A549 (cell line): ENCODE results near the gene PDE7B. TPM values are rescaled to one million over a fixed set of nuclear protein-coding genes. Genes with fewer than 3 reads are reported as not detected.

Source experiments
- ATAC-seq, 2 experiments: fragments of 200-7000 bp in 1 of 2; fragments of >200 bp in 1 of 2; cut with Nextera tagmentation in 1 of 2; cut with Tn5 transposase in 1 of 2; 3 replicates each; pipeline versions ENCODE4 v1.8.0 to v1.9.1; 2018 to 2020; ENCODE audit warnings: mild to moderate bottlenecking in 1 of 2, moderate library complexity in 1 of 2
- CTCF ChIA-PET: fragments of 300-600 bp; sonication (Branson Sonifier 250); formaldehyde crosslinking; extraction: SDS; loops from one replicate; lab custom pipeline; 2021; ENCODE audit warnings: antibody characterized with exemption, inconsistent platforms; lab: Yijun Ruan, JAX
- POLR2A ChIA-PET: fragments of 350-600 bp; formaldehyde crosslinking; extraction: SDS; loops from one replicate; lab custom pipeline; 2021; ENCODE audit warnings: antibody characterized with exemption, inconsistent platforms; lab: Yijun Ruan, JAX
- DNase-seq, 2 experiments: peaks; one replicate each; pipeline versions ENCODE4 v3.0.0 to v3.0.0-alpha.2; 2011 to 2016; ENCODE audit warnings: low read depth in 1 of 2, low spot score in 1 of 2
- FAIRE-seq: peaks from 2 replicates; lab custom pipeline; 2011; peaks lifted over from hg19 to GRCh38; lab: Jason Lieb, UNC
- H3K27ac ChIP-seq, 2 experiments: fragments of >200 bp; sonication (Bioruptor Twin); formaldehyde crosslinking; 3 replicates each; pipeline ENCODE4 v1.5.1; 2016 to 2017
- H3K4me1 ChIP-seq: fragments of >200 bp; sonication (Bioruptor Twin); formaldehyde crosslinking; 3 replicates; pipeline ENCODE4 v1.6.1; 2016
- H3K4me2 ChIP-seq: fragments of >200 bp; sonication (Bioruptor Twin); formaldehyde crosslinking; 3 replicates; pipeline ENCODE4 v1.6.1; 2016
- H3K4me3 ChIP-seq: fragments of >200 bp; sonication (Bioruptor Twin); formaldehyde crosslinking; 3 replicates; pipeline ENCODE4 v1.5.1; 2016
- H3K9me3 ChIP-seq: fragments of >200 bp; sonication (Bioruptor Twin); formaldehyde crosslinking; 3 replicates; pipeline ENCODE4 v1.6.1; 2016
- CBX8 ChIP-seq: fragments of 200-600 bp; sonication (generic); IDR thresholded peaks from 2 replicates; pipeline ENCODE4 v1.6.1; 2016
- CHD2 ChIP-seq: fragments of 150-350 bp; IDR thresholded peaks from 2 replicates; pipeline ENCODE4 v1.6.1; 2014; ENCODE audit warnings: low read length; ENCODE audit not compliant: partially characterized antibody
- FOSB ChIP-seq: fragments of 250-450 bp; sonication (Bioruptor Pico); IDR thresholded peaks from 2 replicates; pipeline ENCODE4 v1.5.0; 2020; ENCODE audit warnings: mild to moderate bottlenecking, moderate library complexity
- HOXA7 ChIP-seq: fragments of 250-450 bp; sonication (Bioruptor Pico); IDR thresholded peaks from 2 replicates; pipeline ENCODE4 v1.5.0; 2020; ENCODE audit warnings: mild to moderate bottlenecking, moderate library complexity
- HOXB13 ChIP-seq: fragments of 250-450 bp; sonication (Bioruptor Pico); IDR thresholded peaks from 2 replicates; pipeline ENCODE4 v1.5.0; 2020; ENCODE audit warnings: low read depth, mild to moderate bottlenecking, moderate library complexity
- KDM1A ChIP-seq: fragments of 200-600 bp; sonication (generic); IDR thresholded peaks from 2 replicates; pipeline ENCODE4 v1.6.1; 2016; ENCODE audit warnings: low read depth, mild to moderate bottlenecking
- POLR2A ChIP-seq: IDR thresholded peaks from 2 replicates; pipeline ENCODE4 v1.6.1; 2012; ENCODE audit warnings: mild to moderate bottlenecking, low read length
- POLR2AphosphoS2 ChIP-seq: conservative IDR thresholded peaks from 2 replicates; pipeline ENCODE4 v1.6.1; 2012; ENCODE audit warnings: low read length, improper control_type of control experiment, inconsistent platforms
- RNF2 ChIP-seq: fragments of 200-600 bp; sonication (generic); IDR thresholded peaks from 2 replicates; pipeline ENCODE4 v1.6.1; 2016; ENCODE audit warnings: low read depth, mild to moderate bottlenecking, antibody characterized with exemption, moderate library complexity, borderline replicate concordance
- SREBF2 ChIP-seq: fragments of 450-650 bp; IDR thresholded peaks from 2 replicates; pipeline ENCODE4 v1.6.1; 2014; ENCODE audit warnings: mild to moderate bottlenecking, moderate library complexity
- ZC3H11A ChIP-seq: fragments of 450-650 bp; IDR thresholded peaks from 2 replicates; pipeline ENCODE4 v1.6.1; 2014; ENCODE audit warnings: antibody characterized with exemption, mild to moderate bottlenecking
- ZNF302 ChIP-seq: fragments of 250-450 bp; sonication (Bioruptor Pico); IDR thresholded peaks from 2 replicates; pipeline ENCODE4 v1.9.0; 2021; ENCODE audit warnings: inconsistent platforms, mild to moderate bottlenecking, moderate library complexity
- WGBS: methylation state at CpG from one replicate; pipeline ENCODE4 v1.1.6; 2017; ENCODE audit errors: missing lambda C conversion rate; 5-methylcytosine and 5-hydroxymethylcytosine counted together
- polyA plus RNA-seq, 4 experiments: library from polyadenylated mRNA; depleted of rRNA in 3 of 4; stranded (reverse); fragments of >200 nt; fragmentation: RNase III in 1 of 4; extraction: RNeasy Plus Mini Kit Qiagen cat#74134 plus additional on column Dnase treatment in 1 of 4; gene quantifications; 2 replicates in 3 of 4; 3 replicates in 1 of 4; pipeline ENCODE4 v1.2.3, GENCODE V29; 2011 to 2017
- TF ChIP-seq, protein P1 (sequence below): IDR thresholded peaks from 2 replicates; pipeline ENCODE4 v1.6.1; 2012
- TF ChIP-seq, protein P2 (sequence below): fragments of >200 bp; sonication (Bioruptor Twin); formaldehyde crosslinking; IDR thresholded peaks from 3 replicates; pipeline ENCODE4 v1.6.1; 2016
- TF ChIP-seq, protein P3 (sequence below): fragments of 250-450 bp; sonication (Bioruptor Pico); IDR thresholded peaks from 2 replicates; pipeline ENCODE4 v1.5.0; 2021; ENCODE audit warnings: mild to moderate bottlenecking, moderate library complexity, borderline replicate concordance
- TF ChIP-seq, protein P4 (sequence below): fragments of >200 bp; sonication (Bioruptor Twin); formaldehyde crosslinking; IDR thresholded peaks from 3 replicates; pipeline ENCODE4 v1.5.1; 2016
- TF ChIP-seq, protein P5 (sequence below): fragments of >200 bp; sonication (Bioruptor Twin); formaldehyde crosslinking; IDR thresholded peaks from 2 replicates; pipeline ENCODE4 v1.6.1; 2016

The PDE7B gene
- polyA plus RNA-seq, 2 of the 4 experiments (the other 2 are of a cell fraction) = 6.6 to 13.8 TPM

DNA sequence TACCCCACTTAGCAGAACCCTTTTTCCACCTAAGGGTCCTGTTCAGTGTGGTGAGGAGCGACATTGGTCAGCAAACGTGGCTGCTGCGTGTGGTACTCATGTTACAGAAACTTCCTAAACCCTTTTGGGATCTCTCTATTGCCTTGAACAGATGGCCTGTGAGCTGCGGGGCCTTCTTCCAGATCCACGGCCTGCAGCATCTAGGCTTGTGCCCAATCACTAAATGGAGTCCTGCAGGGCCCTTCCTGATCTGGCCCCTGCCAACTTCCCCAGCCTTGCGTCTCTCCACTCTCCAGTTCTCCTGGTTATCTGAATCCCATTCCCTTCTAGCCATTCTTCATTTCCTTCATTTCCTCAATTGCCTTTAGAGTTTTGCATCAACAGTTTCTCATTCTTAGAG, 85.6 kb downstream of the PDE7B start:
- Histone ChIP-seq H3K4me1 (peaks cover 70% of the 10 kb centered on the region), H3K27ac (peak overlapping the region; percentile 92 to 96), H3K4me3 (no peak overlapping the region), H3K4me2 (peak overlapping the region; percentile 63), H3K9me3 (no peaks in the 10 kb centered on the region)
- DNase-seq = no peak
- ATAC-seq = no peak; a peak in 1 of 6 replicates
- 92% methylated on average over 6 of the region's 6 CpGs for WGBS
- TF ChIP-seq HOXA7 (CRISPR knock-in tag) (no peak), ZC3H11A (no peak), HOXB13 (CRISPR knock-in tag) (no peak), POLR2AphosphoS2 (no peak), SREBF2 (no peak), CBX8 (no peak)
- TF ChIP-seq, protein P1, sequence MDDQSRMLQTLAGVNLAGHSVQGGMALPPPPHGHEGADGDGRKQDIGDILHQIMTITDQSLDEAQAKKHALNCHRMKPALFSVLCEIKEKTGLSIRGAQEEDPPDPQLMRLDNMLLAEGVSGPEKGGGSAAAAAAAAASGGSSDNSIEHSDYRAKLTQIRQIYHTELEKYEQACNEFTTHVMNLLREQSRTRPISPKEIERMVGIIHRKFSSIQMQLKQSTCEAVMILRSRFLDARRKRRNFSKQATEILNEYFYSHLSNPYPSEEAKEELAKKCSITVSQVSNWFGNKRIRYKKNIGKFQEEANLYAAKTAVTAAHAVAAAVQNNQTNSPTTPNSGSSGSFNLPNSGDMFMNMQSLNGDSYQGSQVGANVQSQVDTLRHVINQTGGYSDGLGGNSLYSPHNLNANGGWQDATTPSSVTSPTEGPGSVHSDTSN = no peak
- TF ChIP-seq, protein P2, sequence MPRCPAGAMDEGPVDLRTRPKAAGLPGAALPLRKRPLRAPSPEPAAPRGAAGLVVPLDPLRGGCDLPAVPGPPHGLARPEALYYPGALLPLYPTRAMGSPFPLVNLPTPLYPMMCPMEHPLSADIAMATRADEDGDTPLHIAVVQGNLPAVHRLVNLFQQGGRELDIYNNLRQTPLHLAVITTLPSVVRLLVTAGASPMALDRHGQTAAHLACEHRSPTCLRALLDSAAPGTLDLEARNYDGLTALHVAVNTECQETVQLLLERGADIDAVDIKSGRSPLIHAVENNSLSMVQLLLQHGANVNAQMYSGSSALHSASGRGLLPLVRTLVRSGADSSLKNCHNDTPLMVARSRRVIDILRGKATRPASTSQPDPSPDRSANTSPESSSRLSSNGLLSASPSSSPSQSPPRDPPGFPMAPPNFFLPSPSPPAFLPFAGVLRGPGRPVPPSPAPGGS = no peak
- FAIRE-seq = no peak
- POLR2A ChIA-PET = no interaction called here
- CTCF ChIA-PET = interaction anchor here (1.1 kb wide), 1 partner anchor 289 kb away, joined by 3 read pairs; no protein-coding TSS in a partner anchor

DNA sequence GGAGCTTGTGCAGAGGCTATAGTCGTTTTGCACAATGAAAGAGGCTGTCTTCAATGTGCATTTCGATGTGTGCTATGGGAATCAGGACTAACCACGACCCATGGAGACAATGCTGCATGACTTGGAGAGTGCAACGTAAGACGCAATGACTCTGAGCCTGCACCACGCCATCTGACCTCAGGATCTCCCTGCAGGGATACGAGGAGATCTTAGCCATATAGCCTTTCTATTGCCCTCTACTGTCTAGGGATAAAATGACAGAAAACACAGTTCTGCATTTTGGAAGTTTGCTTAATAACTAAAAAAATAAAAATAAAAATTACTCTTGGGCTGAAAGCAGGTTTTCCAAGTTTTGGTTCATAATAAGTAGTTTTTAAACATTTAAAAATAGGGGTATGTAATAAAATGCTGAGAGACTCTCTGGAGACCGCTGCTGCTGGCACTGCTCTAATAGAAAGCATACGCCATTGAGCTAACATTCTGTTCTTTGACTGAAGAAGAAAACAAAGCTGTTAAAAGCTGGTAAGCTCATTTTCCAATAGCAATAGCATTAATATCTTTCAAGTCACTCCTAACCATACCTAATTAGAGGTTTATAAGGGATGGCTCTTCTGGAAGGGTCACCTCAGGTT, 87.2 kb downstream of the PDE7B start:
- no peak for TF ChIP-seq RNF2
- TF ChIP-seq, protein P3, sequence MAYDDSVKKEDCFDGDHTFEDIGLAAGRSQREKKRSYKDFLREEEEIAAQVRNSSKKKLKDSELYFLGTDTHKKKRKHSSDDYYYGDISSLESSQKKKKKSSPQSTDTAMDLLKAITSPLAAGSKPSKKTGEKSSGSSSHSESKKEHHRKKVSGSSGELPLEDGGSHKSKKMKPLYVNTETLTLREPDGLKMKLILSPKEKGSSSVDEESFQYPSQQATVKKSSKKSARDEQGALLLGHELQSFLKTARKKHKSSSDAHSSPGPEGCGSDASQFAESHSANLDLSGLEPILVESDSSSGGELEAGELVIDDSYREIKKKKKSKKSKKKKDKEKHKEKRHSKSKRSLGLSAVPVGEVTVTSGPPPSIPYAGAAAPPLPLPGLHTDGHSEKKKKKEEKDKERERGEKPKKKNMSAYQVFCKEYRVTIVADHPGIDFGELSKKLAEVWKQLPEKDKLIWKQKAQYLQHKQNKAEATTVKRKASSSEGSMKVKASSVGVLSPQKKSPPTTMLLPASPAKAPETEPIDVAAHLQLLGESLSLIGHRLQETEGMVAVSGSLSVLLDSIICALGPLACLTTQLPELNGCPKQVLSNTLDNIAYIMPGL (CRISPR knock-in tag) = no peak
- no peak for TF ChIP-seq CHD2
- TF ChIP-seq, protein P4, sequence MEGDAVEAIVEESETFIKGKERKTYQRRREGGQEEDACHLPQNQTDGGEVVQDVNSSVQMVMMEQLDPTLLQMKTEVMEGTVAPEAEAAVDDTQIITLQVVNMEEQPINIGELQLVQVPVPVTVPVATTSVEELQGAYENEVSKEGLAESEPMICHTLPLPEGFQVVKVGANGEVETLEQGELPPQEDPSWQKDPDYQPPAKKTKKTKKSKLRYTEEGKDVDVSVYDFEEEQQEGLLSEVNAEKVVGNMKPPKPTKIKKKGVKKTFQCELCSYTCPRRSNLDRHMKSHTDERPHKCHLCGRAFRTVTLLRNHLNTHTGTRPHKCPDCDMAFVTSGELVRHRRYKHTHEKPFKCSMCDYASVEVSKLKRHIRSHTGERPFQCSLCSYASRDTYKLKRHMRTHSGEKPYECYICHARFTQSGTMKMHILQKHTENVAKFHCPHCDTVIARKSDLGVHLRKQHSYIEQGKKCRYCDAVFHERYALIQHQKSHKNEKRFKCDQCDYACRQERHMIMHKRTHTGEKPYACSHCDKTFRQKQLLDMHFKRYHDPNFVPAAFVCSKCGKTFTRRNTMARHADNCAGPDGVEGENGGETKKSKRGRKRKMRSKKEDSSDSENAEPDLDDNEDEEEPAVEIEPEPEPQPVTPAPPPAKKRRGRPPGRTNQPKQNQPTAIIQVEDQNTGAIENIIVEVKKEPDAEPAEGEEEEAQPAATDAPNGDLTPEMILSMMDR = 0 out of 3 replicates have a peak, but pooled peaks have one; percentile 1
- TF ChIP-seq POLR2A = no peak
- TF ChIP-seq FOSB (CRISPR knock-in tag) = no peak
- TF ChIP-seq KDM1A = no peak
- TF ChIP-seq, protein P5, sequence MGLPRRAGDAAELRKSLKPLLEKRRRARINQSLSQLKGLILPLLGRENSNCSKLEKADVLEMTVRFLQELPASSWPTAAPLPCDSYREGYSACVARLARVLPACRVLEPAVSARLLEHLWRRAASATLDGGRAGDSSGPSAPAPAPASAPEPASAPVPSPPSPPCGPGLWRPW = no peak
- no peak for TF ChIP-seq ZNF302 (CRISPR knock-in tag)
- H3K9me3 ChIP-seq = no peaks in the 10 kb centered on the region
- ATAC-seq = no peak
- POLR2A ChIA-PET = interaction anchor here (0.9 kb wide), 1 partner anchor 76 kb away, joined by 3 read pairs; no protein-coding TSS in a partner anchor
- H3K4me1 ChIP-seq = peaks cover 57% of the 10 kb centered on the region
- H3K4me3 ChIP-seq = no peak overlapping the region
- peak in 1 of 2 experiments; percentile 17 for DNase-seq
- CTCF ChIA-PET = interaction anchor here (0.6 to 2.2 kb wide), 5 partner anchors 11 to 112 kb away, joined by 3 to 9 read pairs (median 4); no protein-coding TSS in a partner anchor
- no peak for FAIRE-seq
- H3K4me2 ChIP-seq = no peak overlapping the region
- 82% methylated on average over 9 of the region's 9 CpGs for WGBS
- H3K27ac ChIP-seq = peak overlapping the region; percentile 92 to 96; a peak in 5 of 6 replicates
